Measurements from ENCODE around the gene SLC23A1.

SLC23A1 gene

GRCh38 chr5:139406963-139407362 is 23.9 kb upstream of the SLC23A1 start:
- no peak for DNase-seq

GRCh38 chr5:139404484-139404840 is 21.4 kb upstream of the SLC23A1 start:
- no peak for DNase-seq

- peak; percentile 96 for DNase-seq
Measured at GRCh38 chr5:139403787-139404483, 20.8 kb upstream of the SLC23A1 start, which contains the start of gene SPATA24. SPATA24 (minus strand) TSS chr5:139404089; CDS start chr5:139404060, 29 bp downstream.

- no peak for DNase-seq
Measured at GRCh38 chr5:139403418-139403786, 20.3 kb upstream of the SLC23A1 start.

GRCh38 chr5:139402561-139403158 is 19.6 kb upstream of the SLC23A1 start:
- DNase-seq: no peak

- no peak for DNase-seq
Measured at GRCh38 chr5:139401546-139401945, 18.4 kb upstream of the SLC23A1 start.

- no peak for DNase-seq
Measured at GRCh38 chr5:139399501-139400121, 16.5 kb upstream of the SLC23A1 start.

GRCh38 chr5:139397921-139398320 is 14.8 kb upstream of the SLC23A1 start:
- no peak for DNase-seq

- DNase-seq: no peak
Measured at GRCh38 chr5:139396691-139397090, 13.6 kb upstream of the SLC23A1 start.

GRCh38 chr5:139395844-139396640 is 12.9 kb upstream of the SLC23A1 start:
- DNase-seq: no peak

- DNase-seq: no peak
Measured at GRCh38 chr5:139394654-139395566, 11.8 kb upstream of the SLC23A1 start, which contains the start of gene PROB1. PROB1 (minus strand) TSS chr5:139395104; CDS start chr5:139395081, 23 bp downstream.

- peak; percentile 63 for DNase-seq
Measured at GRCh38 chr5:139394123-139394653, 11.1 kb upstream of the SLC23A1 start.

- no peak for DNase-seq
Measured at GRCh38 chr5:139393497-139394122, 10.5 kb upstream of the SLC23A1 start.

GRCh38 chr5:139392678-139393496 is 9.8 kb upstream of the SLC23A1 start:
- peak; percentile 89 for DNase-seq

- no peak for DNase-seq
Measured at GRCh38 chr5:139392324-139392677, 9.2 kb upstream of the SLC23A1 start.

- DNase-seq: no peak
Measured at GRCh38 chr5:139391570-139392323, 8.7 kb upstream of the SLC23A1 start.

GRCh38 chr5:139390639-139391569 is 7.8 kb upstream of the SLC23A1 start:
- no peak for DNase-seq
